ENCODE data around the gene KCNJ14. TPM values are rescaled to one million over a fixed set of nuclear protein-coding genes. Genes with fewer than 3 reads are reported as not detected.

KCNJ14 gene
- total and polyA plus RNA-seq, 2 of the 8 experiments (the other 6 are each of a cell fraction or from before 2014, with no cell fraction given) = 0.45 to 0.89 TPM

GRCh38 chr19:48509467-48510194 is 54.3 kb downstream of the KCNJ14 start:
- H3K9me3 ChIP-seq (ENCODE audit: insufficient read depth in 2 of 2, low read depth in 1 of 2, low read length in 1 of 2) = no peaks in the 10 kb centered on the region
- ChIA-PET POLR2A (ENCODE audit: partially characterized antibody) (interaction anchor here (0.7 to 9.5 kb wide), 10 partner anchors 15 to 122 kb away, joined by 3 to 59 read pairs (median 4); partner anchors contain the start of genes FAM83E, RPL18 and SPHK2), CTCF (ENCODE audit: partially characterized antibody) (interaction anchor here (0.5 to 9.6 kb wide), 15 partner anchors 8 to 280 kb away, joined by 3 to 353 read pairs (median 4); no protein-coding TSS in a partner anchor)
- H3K4ac ChIP-seq (replicated peaks; ENCODE audit: insufficient read length, low read depth, low read length) = no peak overlapping the region
- H3K36me3 ChIP-seq (ENCODE audit: control insufficient read depth in 2 of 4, insufficient read depth in 4 of 4, low read length in 3 of 4) = no peaks in the 10 kb centered on the region
- no peak overlapping the region for H2AFZ ChIP-seq (ENCODE audit: low read length)
- peaks cover 0 to 12% (median 9%) of the 10 kb centered on the region in 4 experiments; a peak in 4 of 7 replicates for H3K27me3 ChIP-seq (replicated peaks in 1 of 4; ENCODE audit: control insufficient read depth in 3 of 4, extremely low read depth in 1 of 4, insufficient read depth in 3 of 4, low read length in 3 of 4)
- TF ChIP-seq TEAD4 (IDR thresholded peaks at IDR 0.05; ENCODE audit: low read depth, low read length) (peak; percentile 66), YY1 (IDR thresholded peaks at IDR 0.05; ENCODE audit: low read depth, low read length) (no peak), CHD2 (IDR thresholded peaks at IDR 0.05; ENCODE audit: low read length) (peak; percentile 61; the same call in 1 of the 2 replicates), SIX5 (IDR thresholded peaks at IDR 0.05; ENCODE audit: low read depth, low read length) (no peak), SP1 (IDR thresholded peaks at IDR 0.05; ENCODE audit: low read depth, low read length) (peak; percentile 94)
- no peak overlapping the region for H4K91ac ChIP-seq (replicated peaks; ENCODE audit: insufficient read length, low read length)
- no peak overlapping the region for H2BK5ac ChIP-seq (ENCODE audit: low read depth, low read length)
- H3K18ac ChIP-seq (ENCODE audit: extremely low read depth, low read length) = no peak overlapping the region
- no peak overlapping the region for H2BK120ac ChIP-seq (replicated peaks; ENCODE audit: low read depth, low read length)
- WGBS, 2 experiments (ENCODE audit: extremely low coverage in 1 of 2, insufficient coverage in 1 of 2, insufficient read length in 1 of 2, insufficient replicate concordance in 2 of 2, low coverage in 1 of 2, low lambda C conversion rate in 2 of 2, missing lambda C conversion rate in 1 of 2) = 71% methylated on average over 12 of the region's 12 CpGs; no CpG with 5 or more reads in 1 of the 2 experiments
- peaks cover 0 to 20% (median 10%) of the 10 kb centered on the region in 4 experiments; a peak in 5 of 7 replicates for H3K4me1 ChIP-seq (replicated peaks in 1 of 4; ENCODE audit: control insufficient read depth in 3 of 4, insufficient read depth in 4 of 4, low read length in 3 of 4)
- H2AK5ac ChIP-seq (ENCODE audit: low read depth, low read length) = 0 out of 2 replicates have a peak overlapping the region, but pooled peaks have one; percentile 39
- H3K14ac ChIP-seq (ENCODE audit: insufficient read length) = no peak overlapping the region
- peak overlapping the region; percentile 91 to 98 for H3K4me2 ChIP-seq (ENCODE audit: insufficient read depth in 1 of 2, low read depth in 2 of 2, low read length in 2 of 2)
- H4K5ac ChIP-seq (ENCODE audit: insufficient read length, low read depth, low read length) = no peak overlapping the region
- H3K23me2 ChIP-seq (ENCODE audit: low read depth, low read length) = peaks cover 25% of the 10 kb centered on the region
- peak overlapping the region; percentile 18; the same call in 1 of the 2 replicates for H2BK20ac ChIP-seq (ENCODE audit: low read length)
- H3K4me3 ChIP-seq (ENCODE audit: extremely low read depth in 1 of 4, insufficient read depth in 2 of 4, low read depth in 3 of 4, low read length in 4 of 4) = peak overlapping the region; percentile 42 to 65 (median 60); a peak in 5 of 8 replicates
- peak overlapping the region; percentile 88; the same call in 1 of the 2 replicates for H2BK15ac ChIP-seq (ENCODE audit: low read length)
- no peak overlapping the region for H3K23ac ChIP-seq (ENCODE audit: insufficient read length)
- no peak overlapping the region for H3K56ac ChIP-seq (replicated peaks; ENCODE audit: insufficient read length, low read depth, low read length)
- no peak overlapping the region; a peak in 1 of 7 replicates for H3K9ac ChIP-seq (replicated peaks in 1 of 4; ENCODE audit: extremely low read depth in 1 of 4, low read depth in 3 of 4, low read length in 3 of 4)
- H4K8ac ChIP-seq (ENCODE audit: extremely low read depth, insufficient read depth, low read length) = no peak overlapping the region
- no peak overlapping the region for H2BK12ac ChIP-seq (ENCODE audit: low read depth, low read length)
- FAIRE-seq (peak; percentile 82), DNase-seq (ENCODE audit: low read depth in 1 of 2, low spot score in 2 of 2) (no peak)
- H3K27ac ChIP-seq (ENCODE audit: low read depth, low read length) = no peak overlapping the region
- no peaks in the 10 kb centered on the region for H3K79me2 ChIP-seq (ENCODE audit: control insufficient read depth in 1 of 2, insufficient read depth in 2 of 2, low read length in 2 of 2)
- H3K79me1 ChIP-seq (ENCODE audit: low read depth, low read length) = no peaks in the 10 kb centered on the region
- H4K20me1 ChIP-seq (replicated peaks in 1 of 2; ENCODE audit: control insufficient read depth in 1 of 2, insufficient read depth in 2 of 2, low read length in 2 of 2) = peaks cover 0 to 5% of the 10 kb centered on the region in 2 experiments

Data from H1 (cell line).